Measurements from ENCODE around the gene ANKRD36B.
"Not testable (repeated sequence)": the region's sequence is repeated elsewhere in the genome, so short reads cannot be mapped to it uniquely, and the experiment has no call there.

Gene ANKRD36B

GRCh38 chr2:97617911-97618310, 28.2 kb upstream of the ANKRD36B start:
- Histone ChIP-seq H3K27me3 (ENCODE audit: control insufficient read depth, low read length) (no peaks in the 10 kb centered on the region), H3K4me2 (ENCODE audit: low read length) (no peak overlapping the region)
- TF ChIP-seq CTCF (IDR thresholded peaks at IDR 0.05; ENCODE audit: low read depth, low read length, poor library complexity, severe bottlenecking) = no peak
- no peak for TF ChIP-seq EZH2phosphoT487 (IDR thresholded peaks at IDR 0.05; ENCODE audit: borderline replicate concordance, low read length)

GRCh38 chr2:97615746-97616145, 26.1 kb upstream of the ANKRD36B start:
- H3K27ac ChIP-seq (ENCODE audit: low read depth, low read length); H3K9me3 ChIP-seq (ENCODE audit: control insufficient read depth, insufficient read depth, low read length); H3K27me3 ChIP-seq (ENCODE audit: control insufficient read depth, low read length); H3K9me2 ChIP-seq (replicated peaks; ENCODE audit: control insufficient read depth, low read length); H3K4me2 ChIP-seq (ENCODE audit: low read length); H3K36me3 ChIP-seq (ENCODE audit: control insufficient read depth, low read length); H3F3A ChIP-seq (ENCODE audit: control insufficient read depth, insufficient read depth); H3K79me2 ChIP-seq (ENCODE audit: control insufficient read depth, low read length); H3K4me1 ChIP-seq (ENCODE audit: control insufficient read depth, low read length); H4K20me1 ChIP-seq (ENCODE audit: control insufficient read depth, insufficient read depth, low read depth, low read length); H3K4me3 ChIP-seq (ENCODE audit: low read length): not testable (repeated sequence)

More at GRCh38 chr2:97617911-97618310, 28.2 kb upstream of the ANKRD36B start:
- Histone ChIP-seq H3K4me1 (ENCODE audit: control insufficient read depth, low read length) (no peaks in the 10 kb centered on the region), H3K27ac (ENCODE audit: low read depth, low read length) (no peak overlapping the region), H3K9me3 (ENCODE audit: control insufficient read depth, insufficient read depth, low read length) (no peaks in the 10 kb centered on the region), H3F3A (ENCODE audit: control insufficient read depth, insufficient read depth) (no peaks in the 10 kb centered on the region), H3K36me3 (ENCODE audit: control insufficient read depth, low read length) (no peaks in the 10 kb centered on the region), H3K9me2 (replicated peaks; ENCODE audit: control insufficient read depth, low read length) (no peaks in the 10 kb centered on the region), H3K4me3 (ENCODE audit: low read length) (no peak overlapping the region), H3K79me2 (ENCODE audit: control insufficient read depth, low read length) (no peaks in the 10 kb centered on the region), H4K20me1 (ENCODE audit: control insufficient read depth, insufficient read depth, low read depth, low read length) (no peaks in the 10 kb centered on the region)

GRCh38 chr2:97611895-97612294, 22.2 kb upstream of the ANKRD36B start:
- H3F3A ChIP-seq (ENCODE audit: control insufficient read depth, insufficient read depth); H3K9me2 ChIP-seq (replicated peaks; ENCODE audit: control insufficient read depth, low read length); H3K27ac ChIP-seq (ENCODE audit: low read depth, low read length); H3K9me3 ChIP-seq (ENCODE audit: control insufficient read depth, insufficient read depth, low read length); H4K20me1 ChIP-seq (ENCODE audit: control insufficient read depth, insufficient read depth, low read depth, low read length); H3K27me3 ChIP-seq (ENCODE audit: control insufficient read depth, low read length); H3K4me2 ChIP-seq (ENCODE audit: low read length); H3K4me3 ChIP-seq (ENCODE audit: low read length); H3K79me2 ChIP-seq (ENCODE audit: control insufficient read depth, low read length); H3K36me3 ChIP-seq (ENCODE audit: control insufficient read depth, low read length); H3K4me1 ChIP-seq (ENCODE audit: control insufficient read depth, low read length): not testable (repeated sequence)

- not testable (repeated sequence) for H3K36me3 ChIP-seq (ENCODE audit: control insufficient read depth, low read length); H3K27me3 ChIP-seq (ENCODE audit: control insufficient read depth, low read length); H3K4me2 ChIP-seq (ENCODE audit: low read length); H3K9me3 ChIP-seq (ENCODE audit: control insufficient read depth, insufficient read depth, low read length); H4K20me1 ChIP-seq (ENCODE audit: control insufficient read depth, insufficient read depth, low read depth, low read length); H3K79me2 ChIP-seq (ENCODE audit: control insufficient read depth, low read length); H3F3A ChIP-seq (ENCODE audit: control insufficient read depth, insufficient read depth); H3K4me3 ChIP-seq (ENCODE audit: low read length); H3K9me2 ChIP-seq (replicated peaks; ENCODE audit: control insufficient read depth, low read length); H3K27ac ChIP-seq (ENCODE audit: low read depth, low read length); H3K4me1 ChIP-seq (ENCODE audit: control insufficient read depth, low read length)
Measured at GRCh38 chr2:97608745-97609144, 19.1 kb upstream of the ANKRD36B start.

GRCh38 chr2:97605524-97606339, 16.1 kb upstream of the ANKRD36B start:
- not testable (repeated sequence) for H4K20me1 ChIP-seq (ENCODE audit: control insufficient read depth, insufficient read depth, low read depth, low read length); H3K9me2 ChIP-seq (replicated peaks; ENCODE audit: control insufficient read depth, low read length); H3K4me3 ChIP-seq (ENCODE audit: low read length); H3F3A ChIP-seq (ENCODE audit: control insufficient read depth, insufficient read depth); H3K9me3 ChIP-seq (ENCODE audit: control insufficient read depth, insufficient read depth, low read length); H3K27me3 ChIP-seq (ENCODE audit: control insufficient read depth, low read length); H3K4me1 ChIP-seq (ENCODE audit: control insufficient read depth, low read length); H3K36me3 ChIP-seq (ENCODE audit: control insufficient read depth, low read length); H3K27ac ChIP-seq (ENCODE audit: low read depth, low read length); H3K4me2 ChIP-seq (ENCODE audit: low read length); H3K79me2 ChIP-seq (ENCODE audit: control insufficient read depth, low read length)

- not testable (repeated sequence) for H3K9me3 ChIP-seq (ENCODE audit: control insufficient read depth, insufficient read depth, low read length); H3K36me3 ChIP-seq (ENCODE audit: control insufficient read depth, low read length); H3F3A ChIP-seq (ENCODE audit: control insufficient read depth, insufficient read depth); H3K4me3 ChIP-seq (ENCODE audit: low read length); H3K27ac ChIP-seq (ENCODE audit: low read depth, low read length); H3K79me2 ChIP-seq (ENCODE audit: control insufficient read depth, low read length); H3K9me2 ChIP-seq (replicated peaks; ENCODE audit: control insufficient read depth, low read length); H3K4me2 ChIP-seq (ENCODE audit: low read length); H4K20me1 ChIP-seq (ENCODE audit: control insufficient read depth, insufficient read depth, low read depth, low read length); H3K4me1 ChIP-seq (ENCODE audit: control insufficient read depth, low read length); H3K27me3 ChIP-seq (ENCODE audit: control insufficient read depth, low read length)
Measured at GRCh38 chr2:97605109-97605508, 15.4 kb upstream of the ANKRD36B start.

- H3K79me2 ChIP-seq (ENCODE audit: control insufficient read depth, low read length); H3K4me1 ChIP-seq (ENCODE audit: control insufficient read depth, low read length); H3K27me3 ChIP-seq (ENCODE audit: control insufficient read depth, low read length); H3K9me3 ChIP-seq (ENCODE audit: control insufficient read depth, insufficient read depth, low read length); H3K4me3 ChIP-seq (ENCODE audit: low read length); H3K9me2 ChIP-seq (replicated peaks; ENCODE audit: control insufficient read depth, low read length); H3K36me3 ChIP-seq (ENCODE audit: control insufficient read depth, low read length); H3F3A ChIP-seq (ENCODE audit: control insufficient read depth, insufficient read depth); H3K4me2 ChIP-seq (ENCODE audit: low read length); H4K20me1 ChIP-seq (ENCODE audit: control insufficient read depth, insufficient read depth, low read depth, low read length); H3K27ac ChIP-seq (ENCODE audit: low read depth, low read length): not testable (repeated sequence)
Measured at GRCh38 chr2:97601537-97601936, 11.9 kb upstream of the ANKRD36B start.

Data from DOHH2 (cell line).